HepG2 (cell line): ENCODE results near the gene MTUS2. TPM values are rescaled to one million over a fixed set of nuclear protein-coding genes. Genes with fewer than 3 reads are reported as not detected.

Experiments used
- ATAC-seq: fragments of 200-7000 bp; cut with Tn5 transposase; 3 replicates; pipeline ENCODE4 v1.9.1; 2020; ENCODE audit warnings: mild to moderate bottlenecking, moderate library complexity
- BruUV-seq: library from RNA; stranded (reverse); fragments of 400-500 nt; replicated peaks from 2 replicates; lab custom pipeline; 2021; lab: Mats Ljungman, UMichigan
- CTCF ChIA-PET: fragments of 300-600 bp; formaldehyde crosslinking; extraction: SDS; loops from one replicate; lab custom pipeline; 2021; ENCODE audit warnings: low total read pairs, inconsistent platforms, low intra/inter-chr PET ratio; lab: Yijun Ruan, JAX
- POLR2A ChIA-PET: fragments of 350-600 bp; sonication (Branson Sonifier 250); formaldehyde crosslinking; loops from one replicate; lab custom pipeline; 2020; ENCODE audit warnings: antibody characterized with exemption, inconsistent platforms; lab: Yijun Ruan, JAX
- DNase-seq: peaks from one replicate; pipeline ENCODE4 v3.0.0-alpha.2; 2015; ENCODE audit warnings: low spot score
- FAIRE-seq: peaks from 3 replicates; lab custom pipeline; 2011; peaks lifted over from hg19 to GRCh38; lab: Jason Lieb, UNC
- H2AFZ ChIP-seq: one replicate; pipeline ENCODE4 v1.6.1; 2011; ENCODE audit warnings: low read length, inconsistent platforms
- H3K27ac ChIP-seq: fragments of 300-600 bp; 3 replicates; pipeline ENCODE4 v1.8.0; 2011; ENCODE audit warnings: mixed run types, mild to moderate bottlenecking, mixed read lengths, low read length, inconsistent platforms; ENCODE audit not compliant: insufficient read depth; ENCODE audit errors: extremely low read length
- H3K27me3 ChIP-seq, 2 experiments: fragments of 200-600 bp in 1 of 2; 2 replicates in 1 of 2; 3 replicates in 1 of 2; pipeline versions ENCODE4 v1.6.0 to v1.8.0; 2011; ENCODE audit warnings: low read length in 2 of 2, mild to moderate bottlenecking in 2 of 2, moderate library complexity in 2 of 2, inconsistent platforms in 1 of 2; ENCODE audit not compliant: insufficient read depth in 2 of 2, control insufficient read depth in 1 of 2
- H3K36me3 ChIP-seq, 2 experiments: fragments of 200-600 bp in 1 of 2; replicated peaks in 1 of 2; 2 replicates in 1 of 2; 3 replicates in 1 of 2; pipeline versions ENCODE4 v1.5.1 to v1.8.0; 2011; ENCODE audit warnings: low read length in 2 of 2, inconsistent platforms in 1 of 2; ENCODE audit not compliant: insufficient read depth in 2 of 2, control insufficient read depth in 1 of 2
- H3K4me1 ChIP-seq: 2 replicates; pipeline ENCODE4 v1.5.1; 2012; ENCODE audit warnings: low read length, inconsistent platforms; ENCODE audit not compliant: insufficient read depth
- H3K4me2 ChIP-seq: 2 replicates; pipeline ENCODE4 v1.6.0; 2011; ENCODE audit warnings: low read depth, low read length, inconsistent platforms
- H3K4me3 ChIP-seq, 3 experiments: fragments of 200-600 bp in 1 of 3; sonication (generic), shearing (Covaris generic) in 1 of 3; replicated peaks in 1 of 3; 2 replicates each; pipeline ENCODE4 v1.5.1; 2011 to 2016; ENCODE audit warnings: low read length in 3 of 3, inconsistent platforms in 2 of 3, low read depth in 2 of 3, mild to moderate bottlenecking in 2 of 3, control low read depth in 1 of 3, mixed read lengths in 1 of 3; ENCODE audit not compliant: insufficient read depth in 1 of 3
- H3K79me2 ChIP-seq: one replicate; pipeline ENCODE4 v1.6.1; 2011; ENCODE audit warnings: low read length, inconsistent platforms; ENCODE audit not compliant: insufficient read depth
- H3K9ac ChIP-seq: 2 replicates; pipeline ENCODE4 v1.6.0; 2011; ENCODE audit warnings: mild to moderate bottlenecking, low read depth, low read length, inconsistent platforms; ENCODE audit not compliant: insufficient read depth
- H3K9me3 ChIP-seq: 2 replicates; pipeline ENCODE4 v1.5.1; 2012; ENCODE audit warnings: mild to moderate bottlenecking, low read length
- H4K20me1 ChIP-seq: 2 replicates; pipeline ENCODE4 v1.6.0; 2011; ENCODE audit warnings: inconsistent platforms, mild to moderate bottlenecking, low read length, moderate library complexity; ENCODE audit not compliant: insufficient read depth
- AHDC1 ChIP-seq: sonication (generic); formaldehyde crosslinking; IDR thresholded peaks from 2 replicates; pipeline ENCODE4 v1.5.1; 2020; ENCODE audit warnings: mild to moderate bottlenecking, missing genetic modification reagents, borderline replicate concordance
- CBX5 ChIP-seq: sonication (generic); formaldehyde crosslinking; IDR thresholded peaks from 2 replicates; pipeline ENCODE4 v1.4.0; 2020; ENCODE audit warnings: missing genetic modification reagents, borderline replicate concordance
- CENPBD1 ChIP-seq: sonication (generic); formaldehyde crosslinking; IDR thresholded peaks from 2 replicates; pipeline ENCODE4 v1.8.0; 2022; ENCODE audit warnings: missing genetic modification reagents, low read depth, mild to moderate bottlenecking, borderline replicate concordance
- CREBL2 ChIP-seq: sonication (generic); formaldehyde crosslinking; IDR thresholded peaks from 2 replicates; pipeline ENCODE4 v1.8.1; 2023; ENCODE audit warnings: missing genetic modification reagents, mild to moderate bottlenecking, borderline replicate concordance
- DPF2 ChIP-seq: sonication (generic); formaldehyde crosslinking; IDR thresholded peaks from 2 replicates; pipeline ENCODE4 v1.4.0; 2020; ENCODE audit warnings: mild to moderate bottlenecking, low read depth, missing genetic modification reagents, borderline replicate concordance
- FOXM1 ChIP-seq: sonication (generic); formaldehyde crosslinking; IDR thresholded peaks from 2 replicates; pipeline ENCODE4 v1.5.0; 2020; ENCODE audit warnings: missing genetic modification reagents
- GATA4 ChIP-seq: sonication (generic); IDR thresholded peaks from 2 replicates; pipeline ENCODE4 v1.6.1; 2016; ENCODE audit warnings: antibody characterized with exemption, low read depth, borderline replicate concordance
- HDAC6 ChIP-seq: fragments of 200-600 bp; sonication (generic); IDR thresholded peaks from 2 replicates; pipeline ENCODE4 v1.7.0; 2017; ENCODE audit warnings: mild to moderate bottlenecking, antibody characterized with exemption, low read length, low read depth
- HNF4G ChIP-seq, 2 experiments: sonication (generic) in 1 of 2; formaldehyde crosslinking in 1 of 2; IDR thresholded peaks; 2 replicates each; pipeline versions ENCODE4 v1.4.0 to v1.6.1; 2011 to 2020; ENCODE audit warnings: borderline replicate concordance in 2 of 2, low read depth in 2 of 2, mild to moderate bottlenecking in 2 of 2, low read length in 1 of 2, missing genetic modification reagents in 1 of 2, moderate library complexity in 1 of 2
- MTA3 ChIP-seq: sonication (generic); formaldehyde crosslinking; IDR thresholded peaks from 2 replicates; pipeline ENCODE4 v1.4.0; 2020; ENCODE audit warnings: missing genetic modification reagents
- PPARG ChIP-seq: conservative IDR thresholded peaks from 2 replicates; pipeline ENCODE4 v1.6.1; 2016; ENCODE audit warnings: missing biosample characterization, missing genetic modification reagents
- SPEN ChIP-seq: sonication (generic); formaldehyde crosslinking; IDR thresholded peaks from 2 replicates; pipeline ENCODE4 v1.5.1; 2020; ENCODE audit warnings: low read depth, mild to moderate bottlenecking, missing genetic modification reagents
- ZBTB42 ChIP-seq: sonication (generic); formaldehyde crosslinking; IDR thresholded peaks from 2 replicates; pipeline ENCODE4 v1.5.0; 2020; ENCODE audit warnings: mild to moderate bottlenecking, missing genetic modification reagents
- ZNF484 ChIP-seq: sonication (generic); formaldehyde crosslinking; IDR thresholded peaks from 2 replicates; pipeline ENCODE4 v1.5.1; 2020; ENCODE audit warnings: mild to moderate bottlenecking, low read depth, missing genetic modification reagents, borderline replicate concordance
- ZNF530 ChIP-seq: sonication (generic); formaldehyde crosslinking; IDR thresholded peaks from 2 replicates; pipeline ENCODE4 v1.5.0; 2020; ENCODE audit warnings: low read depth, mild to moderate bottlenecking, missing genetic modification reagents
- ZNF777 ChIP-seq: sonication (generic); formaldehyde crosslinking; IDR thresholded peaks from 2 replicates; pipeline ENCODE4 v1.4.0; 2020; ENCODE audit warnings: missing genetic modification reagents
- ZNF839 ChIP-seq: sonication (generic); formaldehyde crosslinking; IDR thresholded peaks from 2 replicates; pipeline ENCODE4 v1.4.0; 2020; ENCODE audit warnings: missing genetic modification reagents, mild to moderate bottlenecking, borderline replicate concordance
- WGBS: methylation state at CpG from one replicate; pipeline ENCODE4 v1.1.6; 2017; ENCODE audit warnings: low lambda C conversion rate; 5-methylcytosine and 5-hydroxymethylcytosine counted together
- in situ Hi-C: cut with HindIII; loops from 2 replicates; pipeline ENCODE4 v1.10.0; 2017; ENCODE audit warnings: low pct_unique_long_range_greater_than_20kb; ENCODE audit not compliant: extremely low pct_ligation_motif_present
- intact Hi-C: fragments of 100-400 bp; cut with micrococcal nuclease; formaldehyde crosslinking; loops from one replicate; pipeline ENCODE4 v1.10.0; 2022; ENCODE audit not compliant: unreplicated experiment
- polyA plus RNA-seq, 8 experiments: library from polyadenylated mRNA; depleted of rRNA in 3 of 8; stranded (reverse) in 7 of 8; unstranded in 1 of 8; fragments of >200 nt; fragmentation: Illumina TruSeq in 4 of 8; extraction: Trizol in 4 of 8; gene quantifications; 2 replicates each; pipeline versions ENCODE4 v1.2.1 to v1.2.3, GENCODE V29; 2011 to 2016; ENCODE audit warnings: low read depth in 4 of 8, missing spikeins in 1 of 8, mixed read lengths in 1 of 8; ENCODE audit not compliant: insufficient read depth in 1 of 8
- total RNA-seq, 5 experiments: library from RNA; depleted of rRNA; stranded (reverse); fragments of >200 nt; fragmentation: Illumina TruSeq; extraction: Trizol; gene quantifications; 2 replicates each; pipeline ENCODE4 v1.2.3, GENCODE V29; 2016; ENCODE audit warnings: low read depth in 1 of 5

The MTUS2 gene
- total and polyA plus RNA-seq, 2 of the 13 experiments (the other 11 are each of a cell fraction or from before 2014, with no cell fraction given), result not detected

- ChIA-PET CTCF (no interaction called here), POLR2A (no interaction called here)
- H3K4me2 ChIP-seq, result no peak overlapping the region
- ATAC-seq (no peak), DNase-seq (no peak), FAIRE-seq (no peak)
- no peak overlapping the region for H3K27ac ChIP-seq
- BruUV-seq, result no TSS peak
- H3K4me3 ChIP-seq, result no peak overlapping the region
- H3K27me3 ChIP-seq, result peaks cover 2 to 53% of the 10 kb centered on the region in 2 experiments
- in situ Hi-C loops, result no loop called here
- H3K9me3 ChIP-seq, result no peaks in the 10 kb centered on the region
- H3K79me2 ChIP-seq, result no peaks in the 10 kb centered on the region
- no peak overlapping the region for H2AFZ ChIP-seq
- H3K9ac ChIP-seq, result no peak overlapping the region
- no peaks in the 10 kb centered on the region for H3K36me3 ChIP-seq
- no peaks in the 10 kb centered on the region for H3K4me1 ChIP-seq
- intact Hi-C loops, result no loop called here
- WGBS, result 39% methylated on average over 5 of the region's 5 CpGs
- no peaks in the 10 kb centered on the region; the same call in 1 of the 2 replicates for H4K20me1 ChIP-seq
- TF ChIP-seq ZBTB42 (CRISPR knock-in tag) (no peak), DPF2 (CRISPR knock-in tag) (no peak), HNF4G (IDR thresholded peaks at IDR 0.05; ENCODE audit: borderline replicate concordance, low read depth, low read length) (no peak), HNF4G (CRISPR knock-in tag; IDR thresholded peaks at IDR 0.05; ENCODE audit: borderline replicate concordance, low read depth) (no peak), ZNF839 (CRISPR knock-in tag) (no peak), AHDC1 (CRISPR knock-in tag) (no peak), ZNF484 (CRISPR knock-in tag) (no peak), PPARG (CRISPR knock-in tag) (no peak), CREBL2 (CRISPR knock-in tag) (no peak), CENPBD1 (CRISPR knock-in tag) (no peak), CBX5 (no peak), HDAC6 (no peak), ZNF530 (no peak), ZNF777 (CRISPR knock-in tag) (no peak), SPEN (no peak), GATA4 (no peak), FOXM1 (no peak), MTA3 (no peak)
These were observed 661.5 kb downstream of the MTUS2 start for GRCh38 chr13:29481603-29482002.
